ENCODE data around the gene CD248.

CD248 gene

GRCh38 chr11:66272596-66272995 lies 44.2 kb downstream of the CD248 start:
- ATAC-seq = no peak

GRCh38 chr11:66271816-66272215 lies 45.0 kb downstream of the CD248 start:
- no peak for ATAC-seq

GRCh38 chr11:66268952-66269905 lies 47.6 kb downstream of the CD248 start:
- no peak for ATAC-seq

- peak; percentile 89 to 91 for ATAC-seq
Observed at GRCh38 chr11:66268244-66268951, 48.4 kb downstream of the CD248 start, which contains the start of gene RAB1B. Gene RAB1B, plus strand, starts transcription at chr11:66268639. Its CDS starts 41 bp downstream, at chr11:66268680.

GRCh38 chr11:66267379-66268243 lies 49.2 kb downstream of the CD248 start:
- ATAC-seq = peak; percentile 54 to 56

GRCh38 chr11:66267039-66267378 lies 49.8 kb downstream of the CD248 start:
- ATAC-seq = no peak

GRCh38 chr11:66266378-66267038 lies 50.3 kb downstream of the CD248 start:
- ATAC-seq = no peak

- ATAC-seq = no peak
Observed at GRCh38 chr11:66265531-66266377, 51.1 kb downstream of the CD248 start.

GRCh38 chr11:66264914-66265313 lies 51.9 kb downstream of the CD248 start:
- ATAC-seq = no peak

Measured in activated CD4-positive, CD25-positive, alpha-beta regulatory T cell treated with anti-CD3 and anti-CD28 coated beads, Interleukin-2, amount 50 U/mL, for 24 hours (primary cell).